Measurements from ENCODE around the gene GOLGB1.

Gene GOLGB1

DNA sequence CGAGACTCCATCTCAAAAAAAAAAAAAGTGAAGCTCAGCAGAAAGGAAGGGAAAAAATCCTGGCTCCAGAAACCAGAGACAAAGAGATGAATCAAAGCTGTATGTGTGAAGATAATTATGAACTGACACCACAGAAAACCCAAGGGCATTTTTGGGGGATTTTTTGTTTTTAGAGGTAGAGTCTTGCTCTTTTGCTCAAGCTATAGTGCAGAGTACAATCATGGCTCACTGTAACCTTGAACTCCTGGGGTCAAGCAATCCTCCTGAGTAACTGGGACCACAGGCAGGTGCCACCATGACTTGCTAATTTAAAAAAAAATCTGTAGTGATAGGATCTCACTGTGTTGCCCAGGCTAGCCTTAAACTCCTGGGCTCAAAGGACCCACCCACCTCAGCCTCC is 111.6 kb downstream of the GOLGB1 start:
- no peak for DNase-seq
- Histone ChIP-seq H3K4me2 (ENCODE audit: low read length) (no peak overlapping the region), H3K4me3 (ENCODE audit: low read length) (no peak overlapping the region), H3K4ac (ENCODE audit: low read depth, low read length) (no peak overlapping the region), H3K27ac (ENCODE audit: low read depth, low read length) (no peak overlapping the region), H3K9ac (ENCODE audit: low read length) (no peak overlapping the region), H4K8ac (ENCODE audit: low read depth, low read length) (no peak overlapping the region), H3K4me1 (ENCODE audit: control insufficient read depth, low read depth, low read length) (no peaks in the 10 kb centered on the region), H2AK5ac (ENCODE audit: low read length) (no peak overlapping the region), H3K36me3 (ENCODE audit: control insufficient read depth, insufficient read depth, low read length) (no peaks in the 10 kb centered on the region), H4K5ac (ENCODE audit: low read length) (no peak overlapping the region), H3K56ac (ENCODE audit: low read length) (no peak overlapping the region), H3K27me3 (ENCODE audit: insufficient read depth, low read length, poor library complexity) (no peaks in the 10 kb centered on the region), H3K23ac (ENCODE audit: low read length) (no peak overlapping the region), H2BK5ac (ENCODE audit: low read length) (no peak overlapping the region), H3K18ac (ENCODE audit: low read length) (no peak overlapping the region), H3K79me2 (ENCODE audit: control insufficient read depth, insufficient read depth, low read length) (no peaks in the 10 kb centered on the region), H2BK15ac (replicated peaks; ENCODE audit: low read depth) (no peak overlapping the region), H3K79me1 (ENCODE audit: low read length) (no peaks in the 10 kb centered on the region), H2BK120ac (ENCODE audit: low read depth, low read length) (no peak overlapping the region)
- no CpG with 5 or more reads among the region's 1 CpG for WGBS (ENCODE audit: extremely low coverage, insufficient coverage, low lambda C conversion rate)

DNA sequence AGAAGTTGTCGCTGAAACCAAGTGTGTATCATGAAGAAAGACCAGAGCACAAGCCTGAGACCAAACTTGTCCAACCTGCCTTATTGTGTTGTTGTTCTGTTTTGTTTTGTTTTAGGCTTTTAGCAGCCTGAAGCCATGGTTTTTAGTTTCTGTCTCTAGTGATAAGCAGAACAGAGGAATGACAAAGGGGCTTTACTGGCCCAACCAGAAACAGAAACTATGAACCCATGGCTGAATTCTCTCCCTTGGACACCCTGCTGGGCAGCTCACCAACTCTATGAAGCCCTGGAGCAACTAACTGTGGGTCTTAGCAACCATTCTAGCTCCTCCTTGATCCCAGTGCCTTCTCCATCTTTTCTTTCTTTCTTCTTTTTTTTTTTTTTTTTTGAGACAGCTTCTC is 119.2 kb downstream of the GOLGB1 start:
- Histone ChIP-seq H2BK120ac (ENCODE audit: low read depth, low read length) (no peak overlapping the region), H3K56ac (ENCODE audit: low read length) (no peak overlapping the region), H3K4me2 (ENCODE audit: low read length) (no peak overlapping the region), H3K4me3 (ENCODE audit: low read length) (no peak overlapping the region), H2AK5ac (ENCODE audit: low read length) (no peak overlapping the region), H3K18ac (ENCODE audit: low read length) (no peak overlapping the region), H2BK5ac (ENCODE audit: low read length) (no peak overlapping the region), H3K4ac (ENCODE audit: low read depth, low read length) (no peak overlapping the region), H4K8ac (ENCODE audit: low read depth, low read length) (no peak overlapping the region), H3K9ac (ENCODE audit: low read length) (no peak overlapping the region), H3K27ac (ENCODE audit: low read depth, low read length) (no peak overlapping the region), H3K27me3 (ENCODE audit: insufficient read depth, low read length, poor library complexity) (no peaks in the 10 kb centered on the region), H2BK15ac (replicated peaks; ENCODE audit: low read depth) (no peak overlapping the region), H3K4me1 (ENCODE audit: control insufficient read depth, low read depth, low read length) (no peaks in the 10 kb centered on the region), H4K5ac (ENCODE audit: low read length) (no peak overlapping the region), H3K23ac (ENCODE audit: low read length) (no peak overlapping the region), H3K79me1 (ENCODE audit: low read length) (no peaks in the 10 kb centered on the region), H3K79me2 (ENCODE audit: control insufficient read depth, insufficient read depth, low read length) (no peaks in the 10 kb centered on the region), H3K36me3 (ENCODE audit: control insufficient read depth, insufficient read depth, low read length) (no peaks in the 10 kb centered on the region)
- WGBS (ENCODE audit: extremely low coverage, insufficient coverage, low lambda C conversion rate), result no CpG with 5 or more reads among the region's 1 CpG
- no peak for DNase-seq

DNA sequence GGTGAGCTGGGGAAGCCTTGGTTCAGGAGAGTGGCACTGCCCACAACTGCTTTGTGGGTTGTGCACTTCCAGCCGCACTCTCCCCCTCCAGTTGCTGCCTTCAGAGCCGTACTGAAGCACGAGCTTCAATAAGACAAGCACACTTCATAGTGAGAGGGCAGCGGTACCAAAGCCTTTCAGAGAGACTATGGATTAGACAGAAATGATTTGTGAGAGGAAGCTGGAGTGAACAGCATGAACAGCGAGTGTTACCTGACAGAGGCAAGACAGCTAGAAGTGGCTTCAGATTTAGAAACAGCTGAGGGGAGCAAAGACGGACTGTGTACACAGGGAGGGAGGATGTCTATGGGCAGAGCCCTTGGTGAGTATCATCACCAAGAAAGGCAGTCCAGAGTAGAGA is 119.9 kb downstream of the GOLGB1 start:
- Histone ChIP-seq H3K79me1 (ENCODE audit: low read length) (no peaks in the 10 kb centered on the region), H3K27me3 (ENCODE audit: insufficient read depth, low read length, poor library complexity) (no peaks in the 10 kb centered on the region), H3K9ac (ENCODE audit: low read length) (no peak overlapping the region), H2BK15ac (replicated peaks; ENCODE audit: low read depth) (no peak overlapping the region), H2AK5ac (ENCODE audit: low read length) (no peak overlapping the region), H3K36me3 (ENCODE audit: control insufficient read depth, insufficient read depth, low read length) (no peaks in the 10 kb centered on the region), H3K56ac (ENCODE audit: low read length) (no peak overlapping the region), H3K4me1 (ENCODE audit: control insufficient read depth, low read depth, low read length) (no peaks in the 10 kb centered on the region), H2BK120ac (ENCODE audit: low read depth, low read length) (no peak overlapping the region), H4K5ac (ENCODE audit: low read length) (no peak overlapping the region), H3K4me3 (ENCODE audit: low read length) (no peak overlapping the region), H3K23ac (ENCODE audit: low read length) (no peak overlapping the region), H2BK5ac (ENCODE audit: low read length) (no peak overlapping the region), H3K18ac (ENCODE audit: low read length) (no peak overlapping the region), H3K79me2 (ENCODE audit: control insufficient read depth, insufficient read depth, low read length) (no peaks in the 10 kb centered on the region), H3K27ac (ENCODE audit: low read depth, low read length) (no peak overlapping the region), H4K8ac (ENCODE audit: low read depth, low read length) (no peak overlapping the region), H3K4ac (ENCODE audit: low read depth, low read length) (no peak overlapping the region), H3K4me2 (ENCODE audit: low read length) (no peak overlapping the region)
- no CpG with 5 or more reads among the region's 6 CpGs for WGBS (ENCODE audit: extremely low coverage, insufficient coverage, low lambda C conversion rate)
- no peak for DNase-seq

DNA sequence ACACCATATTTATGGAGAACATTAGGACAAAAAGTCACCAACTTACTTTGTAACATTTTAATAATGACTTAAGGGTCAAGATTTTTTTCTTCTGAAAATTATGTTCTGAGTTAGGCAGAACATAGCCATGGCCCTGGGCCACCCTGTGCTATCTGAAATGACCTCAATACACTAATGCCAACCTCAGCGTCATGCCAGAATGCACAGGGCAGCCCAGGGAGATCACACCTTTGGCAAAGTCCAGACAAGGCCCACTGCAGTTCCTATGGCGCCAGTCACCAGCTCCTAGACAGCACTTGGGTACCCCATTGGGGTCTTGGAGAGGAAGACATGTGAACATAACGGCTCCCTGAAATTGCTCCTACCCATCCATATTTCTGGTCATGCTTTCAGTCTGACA is 121.9 kb downstream of the GOLGB1 start:
- no peak overlapping the region for H3K9ac ChIP-seq (ENCODE audit: low read length)
- H3K18ac ChIP-seq (ENCODE audit: low read length), result no peak overlapping the region
- H3K4me1 ChIP-seq (ENCODE audit: control insufficient read depth, low read depth, low read length), result no peaks in the 10 kb centered on the region
- H3K36me3 ChIP-seq (ENCODE audit: control insufficient read depth, insufficient read depth, low read length), result no peaks in the 10 kb centered on the region
- H3K4me3 ChIP-seq (ENCODE audit: low read length), result no peak overlapping the region
- H3K4ac ChIP-seq (ENCODE audit: low read depth, low read length), result no peak overlapping the region
- no peak overlapping the region for H4K5ac ChIP-seq (ENCODE audit: low read length)
- no CpG with 5 or more reads among the region's 3 CpGs for WGBS (ENCODE audit: extremely low coverage, insufficient coverage, low lambda C conversion rate)
- no peak overlapping the region for H3K56ac ChIP-seq (ENCODE audit: low read length)
- H3K4me2 ChIP-seq (ENCODE audit: low read length), result no peak overlapping the region
- H2BK120ac ChIP-seq (ENCODE audit: low read depth, low read length), result no peak overlapping the region
- no peaks in the 10 kb centered on the region for H3K27me3 ChIP-seq (ENCODE audit: insufficient read depth, low read length, poor library complexity)
- no peak overlapping the region for H2BK5ac ChIP-seq (ENCODE audit: low read length)
- H3K79me1 ChIP-seq (ENCODE audit: low read length), result no peaks in the 10 kb centered on the region
- H3K27ac ChIP-seq (ENCODE audit: low read depth, low read length), result no peak overlapping the region
- no peak overlapping the region for H2BK15ac ChIP-seq (replicated peaks; ENCODE audit: low read depth)
- H4K8ac ChIP-seq (ENCODE audit: low read depth, low read length), result no peak overlapping the region
- H2AK5ac ChIP-seq (ENCODE audit: low read length), result no peak overlapping the region
- no peaks in the 10 kb centered on the region for H3K79me2 ChIP-seq (ENCODE audit: control insufficient read depth, insufficient read depth, low read length)
- H3K23ac ChIP-seq (ENCODE audit: low read length), result no peak overlapping the region
- DNase-seq, result no peak

DNA sequence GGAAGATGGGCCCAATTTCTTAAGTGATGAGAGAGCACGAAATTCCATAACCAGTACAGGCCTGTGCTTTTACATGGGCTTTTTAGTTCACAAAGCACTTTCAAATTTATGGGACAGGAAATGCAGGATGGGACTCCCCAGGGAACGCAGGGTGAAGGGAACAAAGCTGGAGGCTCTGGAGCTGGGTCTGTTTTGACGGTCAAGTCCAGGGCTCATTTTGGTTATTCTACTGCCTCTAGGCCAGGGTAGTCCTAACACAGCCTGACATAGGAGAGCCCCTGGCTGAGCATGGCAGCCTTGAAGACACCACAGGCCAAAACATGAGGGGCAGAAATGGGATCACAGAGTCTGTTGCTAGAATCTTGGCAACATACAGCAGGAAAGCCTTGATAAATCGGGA is 122.3 kb downstream of the GOLGB1 start:
- H4K5ac ChIP-seq (ENCODE audit: low read length), result no peak overlapping the region
- no peak overlapping the region for H3K9ac ChIP-seq (ENCODE audit: low read length)
- H3K4ac ChIP-seq (ENCODE audit: low read depth, low read length), result no peak overlapping the region
- H3K27me3 ChIP-seq (ENCODE audit: insufficient read depth, low read length, poor library complexity), result no peaks in the 10 kb centered on the region
- no peaks in the 10 kb centered on the region for H3K79me2 ChIP-seq (ENCODE audit: control insufficient read depth, insufficient read depth, low read length)
- no peak overlapping the region for H2BK5ac ChIP-seq (ENCODE audit: low read length)
- H3K4me3 ChIP-seq (ENCODE audit: low read length), result no peak overlapping the region
- no peak overlapping the region for H2BK120ac ChIP-seq (ENCODE audit: low read depth, low read length)
- no peaks in the 10 kb centered on the region for H3K36me3 ChIP-seq (ENCODE audit: control insufficient read depth, insufficient read depth, low read length)
- H2AK5ac ChIP-seq (ENCODE audit: low read length), result no peak overlapping the region
- H4K8ac ChIP-seq (ENCODE audit: low read depth, low read length), result no peak overlapping the region
- no peak overlapping the region for H3K27ac ChIP-seq (ENCODE audit: low read depth, low read length)
- no peaks in the 10 kb centered on the region for H3K79me1 ChIP-seq (ENCODE audit: low read length)
- H3K4me1 ChIP-seq (ENCODE audit: control insufficient read depth, low read depth, low read length), result no peaks in the 10 kb centered on the region
- no peak overlapping the region for H3K4me2 ChIP-seq (ENCODE audit: low read length)
- WGBS (ENCODE audit: extremely low coverage, insufficient coverage, low lambda C conversion rate), result no CpG with 5 or more reads among the region's 4 CpGs
- no peak for DNase-seq
- no peak overlapping the region for H2BK15ac ChIP-seq (replicated peaks; ENCODE audit: low read depth)
- H3K23ac ChIP-seq (ENCODE audit: low read length), result no peak overlapping the region
- H3K18ac ChIP-seq (ENCODE audit: low read length), result no peak overlapping the region
- H3K56ac ChIP-seq (ENCODE audit: low read length), result no peak overlapping the region

DNA sequence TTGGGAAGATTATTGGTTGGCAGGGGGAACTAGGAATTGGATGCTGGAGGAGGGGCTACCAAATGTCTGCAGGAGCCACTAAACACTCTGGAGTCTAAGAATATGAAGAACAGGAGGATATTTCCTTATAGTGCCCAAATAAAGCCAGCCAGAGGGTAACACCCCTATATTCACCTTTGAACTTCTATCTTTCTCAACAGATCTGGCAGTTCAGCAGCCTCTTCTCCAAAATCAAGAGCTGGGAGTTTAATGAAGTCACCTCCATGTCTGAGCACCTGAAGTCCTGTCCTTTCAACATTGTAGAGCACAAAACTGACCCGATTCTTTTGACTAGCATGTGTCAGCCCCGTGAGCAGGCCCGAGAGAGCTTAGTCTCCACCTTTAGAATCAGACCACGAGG is 123.0 kb downstream of the GOLGB1 start:
- Histone ChIP-seq H2AK5ac (ENCODE audit: low read length) (no peak overlapping the region), H3K79me1 (ENCODE audit: low read length) (no peaks in the 10 kb centered on the region), H2BK15ac (replicated peaks; ENCODE audit: low read depth) (no peak overlapping the region), H3K9ac (ENCODE audit: low read length) (no peak overlapping the region), H3K27ac (ENCODE audit: low read depth, low read length) (no peak overlapping the region), H4K8ac (ENCODE audit: low read depth, low read length) (no peak overlapping the region), H3K27me3 (ENCODE audit: insufficient read depth, low read length, poor library complexity) (no peaks in the 10 kb centered on the region), H3K56ac (ENCODE audit: low read length) (no peak overlapping the region), H3K4me3 (ENCODE audit: low read length) (no peak overlapping the region), H2BK120ac (ENCODE audit: low read depth, low read length) (no peak overlapping the region), H3K18ac (ENCODE audit: low read length) (no peak overlapping the region), H3K36me3 (ENCODE audit: control insufficient read depth, insufficient read depth, low read length) (no peaks in the 10 kb centered on the region), H3K4ac (ENCODE audit: low read depth, low read length) (no peak overlapping the region), H2BK5ac (ENCODE audit: low read length) (no peak overlapping the region), H4K5ac (ENCODE audit: low read length) (no peak overlapping the region), H3K4me1 (ENCODE audit: control insufficient read depth, low read depth, low read length) (no peaks in the 10 kb centered on the region), H3K79me2 (ENCODE audit: control insufficient read depth, insufficient read depth, low read length) (no peaks in the 10 kb centered on the region), H3K23ac (ENCODE audit: low read length) (no peak overlapping the region), H3K4me2 (ENCODE audit: low read length) (no peak overlapping the region)
- no peak for DNase-seq
- WGBS (ENCODE audit: extremely low coverage, insufficient coverage, low lambda C conversion rate), result no CpG with 5 or more reads among the region's 4 CpGs
